Erythroblast (primary cell): ENCODE results near the gene IL12RB2.

ENCODE experiments used
- GATA1 ChIP-seq: IDR thresholded peaks from 2 replicates; pipeline ENCODE4 v1.6.1; 2011; ENCODE audit warnings: low read depth, mild to moderate bottlenecking, control low read depth, low read length, moderate library complexity
- POLR2A ChIP-seq: IDR thresholded peaks from 2 replicates; pipeline ENCODE4 v1.6.1; 2011; ENCODE audit warnings: mild to moderate bottlenecking, low read length

- TF ChIP-seq POLR2A, result no peak
- no peak for TF ChIP-seq GATA1
Measured at GRCh38 chr1:67347688-67348472, 40.2 kb downstream of the IL12RB2 start.
